NT2/D1 (cell line): ENCODE results near the gene ASS1.

Source experiments
- DNase-seq: peaks from one replicate; pipeline ENCODE4 v3.0.0-alpha.2; 2011; ENCODE audit warnings: low read depth, low spot score
- H3K27me3 ChIP-seq: 2 replicates; pipeline ENCODE4 v1.6.0; 2011; ENCODE audit warnings: mild to moderate bottlenecking; ENCODE audit not compliant: insufficient read length, insufficient read depth
- H3K36me3 ChIP-seq: 2 replicates; pipeline ENCODE4 v1.6.1; 2011; ENCODE audit warnings: mild to moderate bottlenecking, low read length, mixed read lengths; ENCODE audit not compliant: insufficient read depth, insufficient read length
- H3K4me1 ChIP-seq: 2 replicates; pipeline ENCODE4 v1.5.1; 2011; ENCODE audit not compliant: insufficient read depth, insufficient read length
- H3K4me3 ChIP-seq: 2 replicates; pipeline ENCODE4 v1.5.1; 2011; ENCODE audit warnings: low read depth; ENCODE audit not compliant: insufficient read length
- H3K9ac ChIP-seq: 2 replicates; pipeline ENCODE4 v1.6.0; 2011; ENCODE audit warnings: low read depth; ENCODE audit not compliant: insufficient read length
- H3K9me3 ChIP-seq: 2 replicates; pipeline ENCODE4 v1.5.1; 2011; ENCODE audit warnings: mild to moderate bottlenecking, low read length; ENCODE audit not compliant: insufficient read depth
- SUZ12 ChIP-seq: IDR thresholded peaks from 2 replicates; pipeline ENCODE4 v1.6.1; 2011; ENCODE audit not compliant: insufficient read length, insufficient read depth; ENCODE audit errors: extremely low read depth
- YY1 ChIP-seq: IDR thresholded peaks from 2 replicates; pipeline ENCODE4 v1.6.1; 2011; ENCODE audit not compliant: insufficient read length, insufficient read depth
- ZNF274 ChIP-seq: IDR thresholded peaks from 2 replicates; pipeline ENCODE4 v1.6.1; 2011; ENCODE audit warnings: mild to moderate bottlenecking, low read depth, low read length

Gene ASS1

DNA sequence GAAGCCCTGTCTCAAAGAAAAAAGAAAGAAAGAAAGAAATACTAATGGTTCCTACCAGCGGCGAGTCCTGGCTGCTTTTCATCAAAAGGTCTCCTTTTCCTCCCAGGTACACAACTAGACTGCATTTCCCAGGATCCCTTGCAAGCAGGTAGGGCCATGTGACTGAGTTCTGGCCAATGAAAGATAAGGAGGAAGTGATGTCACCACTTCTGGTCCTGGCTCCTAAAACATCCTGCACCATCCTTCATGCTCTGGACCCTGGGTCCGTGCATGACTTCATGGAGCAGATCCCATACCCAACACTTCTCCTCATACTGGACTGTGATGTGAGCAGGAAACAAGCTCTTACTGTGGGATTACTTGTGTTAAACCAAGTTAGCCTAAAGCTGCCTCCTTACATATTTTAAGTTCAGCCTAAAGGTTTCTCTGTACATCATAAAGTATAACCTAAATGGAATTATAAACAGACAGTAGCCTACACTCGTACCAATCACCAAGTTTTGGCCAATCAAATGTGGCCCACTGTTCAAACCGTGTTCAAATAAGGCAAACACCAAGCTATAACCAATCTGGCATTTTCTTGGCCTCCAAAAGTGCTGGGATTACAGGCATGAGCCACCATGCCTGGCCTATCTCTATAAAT lies 104.5 kb downstream of the ASS1 start:
- TF ChIP-seq SUZ12 = no peak
- TF ChIP-seq ZNF274 = no peak
- TF ChIP-seq YY1 = no peak

More for the DNA sequence above, 104.5 kb downstream of the ASS1 start:
- Histone ChIP-seq H3K9me3 (peaks cover 12% of the 10 kb centered on the region), H3K4me1 (no peaks in the 10 kb centered on the region), H3K9ac (no peak overlapping the region), H3K4me3 (no peak overlapping the region), H3K27me3 (no peaks in the 10 kb centered on the region), H3K36me3 (no peaks in the 10 kb centered on the region)
- DNase-seq = no peak
